Thyroid gland (tissue), 4 donors: ENCODE measurements around the gene RDX.

Source experiments
- POLR2A ChIP-seq, 2 donors: fragments of 450-650 bp; IDR thresholded peaks; one replicate each; pipeline ENCODE4 v1.6.1; 2017; ENCODE audit warnings: antibody characterized with exemption in 2 of 2, mild to moderate bottlenecking in 2 of 2, moderate library complexity in 1 of 2
- TF ChIP-seq, protein P1 (sequence below), 6 experiments: fragments of 200-600 bp in 3 of 6; fragments of 450-650 bp in 3 of 6; sonication (generic) in 3 of 6; IDR thresholded peaks; one replicate each; pipeline ENCODE4 v1.5.1; 2016 to 2019; ENCODE audit warnings: antibody characterized with exemption in 6 of 6, mild to moderate bottlenecking in 2 of 6, inconsistent platforms in 1 of 6, moderate library complexity in 1 of 6

DNA sequence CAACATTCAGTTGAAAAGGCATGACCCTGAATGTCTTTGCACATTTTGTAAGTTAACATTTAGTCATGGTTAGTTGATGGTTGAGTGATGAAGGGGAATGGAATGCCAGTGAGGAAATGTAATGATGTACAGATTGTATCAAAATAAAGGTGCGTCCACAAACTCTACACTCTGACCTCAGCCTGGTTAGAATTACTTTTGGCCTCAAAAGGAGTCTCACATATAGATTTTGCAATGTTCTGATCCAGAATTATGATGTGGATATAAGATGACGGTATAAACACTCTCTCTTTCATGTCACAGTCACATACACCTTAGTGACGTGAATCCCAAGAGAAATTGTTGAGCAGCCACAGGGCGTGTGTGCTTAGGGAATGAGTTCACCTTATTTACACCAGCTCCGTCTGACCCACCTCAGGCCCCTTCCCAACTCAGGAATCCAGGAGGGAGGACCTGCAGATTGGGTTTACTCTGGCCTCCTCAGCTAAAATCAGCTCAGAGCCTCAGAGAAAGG, 100.1 kb downstream of the RDX start:
- TF ChIP-seq, protein P1, sequence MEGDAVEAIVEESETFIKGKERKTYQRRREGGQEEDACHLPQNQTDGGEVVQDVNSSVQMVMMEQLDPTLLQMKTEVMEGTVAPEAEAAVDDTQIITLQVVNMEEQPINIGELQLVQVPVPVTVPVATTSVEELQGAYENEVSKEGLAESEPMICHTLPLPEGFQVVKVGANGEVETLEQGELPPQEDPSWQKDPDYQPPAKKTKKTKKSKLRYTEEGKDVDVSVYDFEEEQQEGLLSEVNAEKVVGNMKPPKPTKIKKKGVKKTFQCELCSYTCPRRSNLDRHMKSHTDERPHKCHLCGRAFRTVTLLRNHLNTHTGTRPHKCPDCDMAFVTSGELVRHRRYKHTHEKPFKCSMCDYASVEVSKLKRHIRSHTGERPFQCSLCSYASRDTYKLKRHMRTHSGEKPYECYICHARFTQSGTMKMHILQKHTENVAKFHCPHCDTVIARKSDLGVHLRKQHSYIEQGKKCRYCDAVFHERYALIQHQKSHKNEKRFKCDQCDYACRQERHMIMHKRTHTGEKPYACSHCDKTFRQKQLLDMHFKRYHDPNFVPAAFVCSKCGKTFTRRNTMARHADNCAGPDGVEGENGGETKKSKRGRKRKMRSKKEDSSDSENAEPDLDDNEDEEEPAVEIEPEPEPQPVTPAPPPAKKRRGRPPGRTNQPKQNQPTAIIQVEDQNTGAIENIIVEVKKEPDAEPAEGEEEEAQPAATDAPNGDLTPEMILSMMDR (IDR thresholded peaks at IDR 0.05), result no peak
- no peak for TF ChIP-seq POLR2A (IDR thresholded peaks at IDR 0.05)
